ENCODE results near the gene DSG3. TPM values are rescaled to one million over a fixed set of nuclear protein-coding genes. Genes with fewer than 3 reads are reported as not detected.
"Not testable (repeated sequence)": the region's sequence is repeated elsewhere in the genome, so short reads cannot be mapped to it uniquely, and the experiment has no call there.

The DSG3 gene
- total RNA-seq, 2 donors from 2014 or later: not detected

DNA sequence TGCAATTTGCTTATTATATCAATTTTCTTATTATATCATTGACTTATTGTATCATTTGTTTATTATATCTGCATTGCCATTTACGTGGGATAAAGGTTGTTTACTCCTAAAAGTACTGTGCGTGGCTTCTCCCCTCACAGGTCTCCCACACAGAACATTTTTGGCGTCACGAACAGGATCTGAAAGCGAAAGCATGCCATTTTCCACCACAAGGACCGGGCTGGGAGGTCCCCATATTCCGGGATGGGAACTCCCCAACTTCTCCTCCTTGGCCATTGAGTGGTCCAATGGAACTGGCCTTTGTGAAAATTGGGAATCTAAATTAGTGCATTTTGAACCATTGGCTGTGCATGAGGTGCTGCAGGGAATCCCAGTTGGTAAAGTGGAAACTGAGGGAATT is 45.6 kb downstream of the DSG3 start:
- H3K9me3 Mint-ChIP-seq: no peaks in the 10 kb centered on the region
- Histone ChIP-seq H3K27ac (ENCODE audit: low read depth, low read length) (no peak overlapping the region), H3K9me3 (ENCODE audit: control insufficient read depth, low read length) (no peaks in the 10 kb centered on the region), H3K4me1 (ENCODE audit: control insufficient read depth, insufficient read depth, low read length) (no peaks in the 10 kb centered on the region), H3K4me3 (ENCODE audit: low read length) (no peak overlapping the region), H3K27me3 (ENCODE audit: control insufficient read depth, insufficient read depth, low read length, poor library complexity, severe bottlenecking) (peaks cover 5% of the 10 kb centered on the region), H3K36me3 (ENCODE audit: control insufficient read depth, insufficient read depth, low read length) (no peaks in the 10 kb centered on the region), H3K9ac (ENCODE audit: extremely low read depth, low read length, poor library complexity, severe bottlenecking) (no peak overlapping the region)
- no peak for DNase-seq
- 95% methylated on average over 5 to 7 of the region's 7 CpGs for WGBS, 2 experiments (ENCODE audit: insufficient coverage in 1 of 2, insufficient read length in 1 of 2)
- no peak for TF ChIP-seq CTCF (conservative IDR thresholded peaks at IDR 0.05)
- H3K27me3 Mint-ChIP-seq (ENCODE audit: insufficient read depth): peaks cover 7% of the 10 kb centered on the region
- no peak overlapping the region for H3K4me3 Mint-ChIP-seq
- no peaks in the 10 kb centered on the region for H3K36me3 Mint-ChIP-seq (ENCODE audit: low read depth)
- H3K27ac Mint-ChIP-seq: no peak overlapping the region
- peaks cover 4% of the 10 kb centered on the region for H3K4me1 Mint-ChIP-seq

DNA sequence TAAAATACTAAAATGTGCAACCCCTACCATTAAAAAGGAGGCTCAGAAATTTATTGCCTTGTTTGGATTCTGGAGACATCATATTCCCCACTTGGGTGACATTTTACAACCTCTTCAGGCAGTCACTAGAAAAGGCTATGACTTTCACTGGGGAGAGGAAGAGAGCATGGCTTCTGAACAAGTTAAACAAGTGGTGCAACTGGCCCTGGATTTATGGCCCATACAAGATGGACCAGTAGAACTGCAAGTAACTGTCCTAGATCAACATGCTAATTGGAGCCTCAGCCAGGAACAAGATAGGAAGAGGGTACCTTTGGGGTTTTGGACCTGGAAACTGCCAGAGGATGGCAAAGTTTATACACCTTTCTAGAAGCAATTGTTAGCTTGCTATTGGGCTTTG is 46.4 kb downstream of the DSG3 start:
- peaks cover 5% of the 10 kb centered on the region for H3K4me1 Mint-ChIP-seq
- no peak overlapping the region for H3K27ac ChIP-seq (ENCODE audit: low read depth, low read length)
- H3K36me3 Mint-ChIP-seq (ENCODE audit: low read depth): no peaks in the 10 kb centered on the region
- H3K27me3 Mint-ChIP-seq (ENCODE audit: insufficient read depth): peaks cover 7% of the 10 kb centered on the region
- no peaks in the 10 kb centered on the region for H3K9me3 ChIP-seq (ENCODE audit: control insufficient read depth, low read length)
- H3K9me3 Mint-ChIP-seq: no peaks in the 10 kb centered on the region
- H3K27ac Mint-ChIP-seq: no peak overlapping the region
- no peak for DNase-seq
- no peaks in the 10 kb centered on the region for H3K4me1 ChIP-seq (ENCODE audit: control insufficient read depth, insufficient read depth, low read length)
- H3K9ac ChIP-seq (ENCODE audit: extremely low read depth, low read length, poor library complexity, severe bottlenecking): no peak overlapping the region
- peaks cover 5% of the 10 kb centered on the region for H3K27me3 ChIP-seq (ENCODE audit: control insufficient read depth, insufficient read depth, low read length, poor library complexity, severe bottlenecking)
- no peaks in the 10 kb centered on the region for H3K36me3 ChIP-seq (ENCODE audit: control insufficient read depth, insufficient read depth, low read length)
- TF ChIP-seq CTCF (conservative IDR thresholded peaks at IDR 0.05): no peak
- H3K4me3 ChIP-seq (ENCODE audit: low read length): no peak overlapping the region
- no peak overlapping the region for H3K4me3 Mint-ChIP-seq

DNA sequence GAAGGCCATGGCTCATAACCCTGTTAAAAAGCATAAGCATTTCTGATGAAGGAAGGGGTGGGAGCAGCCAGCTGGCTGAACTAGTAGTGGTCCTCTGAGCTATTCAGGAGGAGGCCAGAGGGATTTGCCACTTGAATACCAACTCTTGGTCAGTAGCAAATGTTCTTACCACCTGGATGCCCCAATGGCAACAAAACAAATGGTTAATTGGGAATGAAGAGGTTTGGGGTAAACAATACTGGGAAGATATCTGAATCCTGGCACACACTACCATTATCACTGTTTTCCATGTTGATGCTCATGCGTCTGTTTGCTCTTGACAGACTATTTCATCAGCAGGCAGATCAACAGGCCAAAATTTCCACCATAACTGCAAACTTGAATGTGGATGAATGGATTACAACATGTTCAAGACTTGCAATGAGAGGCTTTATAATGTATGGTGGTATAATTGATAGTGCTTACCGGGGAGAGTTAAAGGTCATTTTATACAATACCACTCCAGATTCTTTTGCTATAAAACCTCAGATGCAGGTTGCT is 47.2 kb downstream of the DSG3 start:
- not testable (repeated sequence) for H3K27ac Mint-ChIP-seq; H3K27me3 Mint-ChIP-seq (ENCODE audit: insufficient read depth); DNase-seq; H3K4me3 Mint-ChIP-seq; H3K27ac ChIP-seq (ENCODE audit: low read depth, low read length); H3K9me3 Mint-ChIP-seq; H3K9ac ChIP-seq (ENCODE audit: extremely low read depth, low read length, poor library complexity, severe bottlenecking); H3K27me3 ChIP-seq (ENCODE audit: control insufficient read depth, insufficient read depth, low read length, poor library complexity, severe bottlenecking); H3K36me3 ChIP-seq (ENCODE audit: control insufficient read depth, insufficient read depth, low read length); H3K9me3 ChIP-seq (ENCODE audit: control insufficient read depth, low read length); H3K4me3 ChIP-seq (ENCODE audit: low read length); H3K36me3 Mint-ChIP-seq (ENCODE audit: low read depth); H3K4me1 ChIP-seq (ENCODE audit: control insufficient read depth, insufficient read depth, low read length)
- 60 to 100% methylated on average over 1 of the region's 2 CpGs for WGBS, 2 experiments (ENCODE audit: insufficient coverage in 1 of 2, insufficient read length in 1 of 2)
- H3K4me1 Mint-ChIP-seq: peaks cover 10% of the 10 kb centered on the region

GRCh38 chr18:31497404-31497835 is 49.9 kb downstream of the DSG3 start:
- peak overlapping the region; percentile 89 for H3K9ac ChIP-seq (ENCODE audit: extremely low read depth, low read length, poor library complexity, severe bottlenecking)
- peaks cover 5% of the 10 kb centered on the region for H3K4me1 ChIP-seq (ENCODE audit: control insufficient read depth, insufficient read depth, low read length)
- H3K4me1 Mint-ChIP-seq: peaks cover 21% of the 10 kb centered on the region
- no peak overlapping the region for H3K27ac ChIP-seq (ENCODE audit: low read depth, low read length)
- H3K36me3 Mint-ChIP-seq (ENCODE audit: low read depth): no peaks in the 10 kb centered on the region
- peak; percentile 46 for TF ChIP-seq CTCF (conservative IDR thresholded peaks at IDR 0.05)
- peak overlapping the region; percentile 96 for H3K4me3 Mint-ChIP-seq
- peak overlapping the region; percentile 88 for H3K27ac Mint-ChIP-seq
- H3K9me3 ChIP-seq (ENCODE audit: control insufficient read depth, low read length): no peaks in the 10 kb centered on the region
- no peak for DNase-seq
- H3K36me3 ChIP-seq (ENCODE audit: control insufficient read depth, insufficient read depth, low read length): no peaks in the 10 kb centered on the region
- 6 to 13% methylated on average over 11 to 25 of the region's 25 CpGs for whole genome bisulfite sequencing, 2 experiments (ENCODE audit: insufficient coverage in 1 of 2, insufficient read length in 1 of 2)
- H3K27me3 Mint-ChIP-seq (ENCODE audit: insufficient read depth): peaks cover 7% of the 10 kb centered on the region
- H3K4me3 ChIP-seq (ENCODE audit: low read length): peak overlapping the region; percentile 90
- no peaks in the 10 kb centered on the region for H3K9me3 Mint-ChIP-seq
- peaks cover 5% of the 10 kb centered on the region for H3K27me3 ChIP-seq (ENCODE audit: control insufficient read depth, insufficient read depth, low read length, poor library complexity, severe bottlenecking)

All from endodermal cell (in vitro differentiated cells).